Erythroblast (primary cell): ENCODE measurements around the gene GTF3C1.

ENCODE experiments used
- GATA1 ChIP-seq: IDR thresholded peaks from 2 replicates; pipeline ENCODE4 v1.6.1; 2011; ENCODE audit warnings: low read depth, mild to moderate bottlenecking, control low read depth, low read length, moderate library complexity
- POLR2A ChIP-seq: IDR thresholded peaks from 2 replicates; pipeline ENCODE4 v1.6.1; 2011; ENCODE audit warnings: mild to moderate bottlenecking, low read length

GRCh38 chr16:27474041-27474440 is 75.7 kb downstream of the GTF3C1 start:
- TF ChIP-seq POLR2A: no peak
- no peak for TF ChIP-seq GATA1
